DMS 273 (cell line): ENCODE results near the gene NEAT1.
"Not testable (repeated sequence)": the region's sequence is repeated elsewhere in the genome, so short reads cannot be mapped to it uniquely, and the experiment has no call there.

Source experiments
- DNase-seq: peaks from one replicate; lab custom pipeline; 2025; ENCODE audit not compliant: unreplicated experiment; lab: John Stamatoyannopoulos, UW

Gene NEAT1

GRCh38 chr11:65404638-65405339 lies 17.8 kb upstream of the NEAT1 start:
- no peak for DNase-seq

DNA sequence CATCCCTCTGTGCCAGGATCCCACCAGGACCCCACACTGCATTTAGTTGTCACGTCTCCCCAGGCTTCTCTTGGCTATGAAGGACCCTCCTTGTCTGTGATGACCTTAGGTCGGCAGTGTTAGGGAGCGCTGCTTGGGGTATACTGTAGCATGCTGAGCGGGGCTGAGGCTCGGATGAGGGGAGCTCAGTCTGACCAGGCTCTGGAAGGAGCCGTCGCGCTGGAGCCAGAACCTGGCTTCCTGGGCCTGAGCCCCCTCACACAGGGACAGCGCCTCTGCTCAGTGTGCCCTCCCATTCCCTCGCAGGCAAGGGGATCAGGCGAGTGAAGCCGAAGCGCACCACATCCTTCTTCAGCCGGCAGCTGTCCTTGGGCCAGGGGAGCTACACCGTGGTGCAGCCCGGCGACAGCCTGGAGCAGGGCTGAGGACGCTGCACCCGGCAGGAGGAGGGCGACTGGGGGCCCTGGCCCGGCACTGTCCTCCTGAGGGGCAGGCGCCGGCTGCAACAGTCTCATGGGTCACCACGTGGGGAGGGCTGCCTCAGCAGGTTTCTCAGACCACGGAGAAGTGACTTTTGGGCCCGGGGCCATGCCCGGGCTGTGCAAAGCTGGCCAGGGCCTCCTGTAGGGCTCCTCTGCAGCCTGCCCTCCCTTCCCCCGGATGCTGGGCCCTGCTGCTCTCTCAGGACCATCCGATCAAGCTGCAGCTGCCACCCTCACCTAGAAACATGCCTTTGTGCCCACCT lies 11.5 kb upstream of the NEAT1 start:
- DNase-seq, result no peak

DNA sequence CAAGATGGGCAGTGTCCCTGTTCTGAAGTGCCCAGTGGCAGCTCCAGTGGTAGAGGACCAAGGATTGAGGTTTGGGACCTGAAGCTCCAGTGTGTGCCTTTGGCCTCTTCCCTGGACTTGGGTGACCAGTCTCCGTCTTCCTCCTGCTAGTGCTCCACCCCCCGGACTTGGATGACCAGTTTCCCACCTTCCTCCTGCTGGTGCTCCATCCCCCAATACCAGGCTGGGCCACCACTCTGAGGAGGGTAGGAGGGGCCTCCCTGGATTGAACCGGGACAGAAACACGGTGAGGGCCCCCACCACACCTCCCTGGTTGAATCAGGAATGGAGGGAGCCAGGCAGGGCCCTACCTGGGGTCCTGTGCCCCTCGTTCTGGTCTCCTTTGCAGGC lies 10.9 kb upstream of the NEAT1 start:
- DNase-seq, result no peak

GRCh38 chr11:65412271-65413076 lies 10.1 kb upstream of the NEAT1 start:
- DNase-seq, result no peak

- DNase-seq, result not testable (repeated sequence)
These were observed 9.4 kb upstream of the NEAT1 start for GRCh38 chr11:65413077-65413664.

DNA sequence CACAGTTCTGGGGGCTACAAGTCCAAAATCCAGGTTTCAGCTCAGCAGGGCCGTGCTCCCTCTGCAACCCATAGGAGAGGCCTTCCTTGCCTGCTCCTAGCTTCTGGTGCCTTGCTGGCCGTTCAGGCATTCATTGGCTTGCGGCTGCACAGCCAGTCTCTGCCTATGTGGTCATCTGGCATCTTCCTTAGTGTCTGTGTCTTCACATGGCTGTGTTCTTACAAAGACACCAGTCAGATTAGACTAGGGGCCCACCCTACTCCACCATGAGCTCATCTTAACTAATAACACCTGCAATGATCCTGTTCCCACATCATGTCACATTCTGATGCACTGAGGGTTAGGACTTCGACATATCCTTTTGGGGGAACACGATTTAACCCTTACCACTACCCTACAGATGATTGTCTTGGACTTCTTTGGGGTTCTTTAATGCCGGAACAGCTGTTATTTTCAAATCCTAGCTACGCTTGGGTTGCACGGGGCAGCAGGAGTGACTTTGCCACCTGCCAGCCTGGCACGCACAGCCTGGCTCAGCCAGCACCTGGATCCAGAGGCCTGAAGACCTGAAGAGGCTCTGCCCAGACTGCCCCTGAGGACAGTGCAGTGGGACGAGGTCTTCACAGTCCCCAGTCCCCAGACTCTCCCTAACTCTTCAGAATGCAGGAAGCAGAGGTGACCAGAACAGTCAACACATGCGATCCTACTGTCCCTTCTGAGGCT lies 7.7 kb upstream of the NEAT1 start:
- no peak for DNase-seq

DNA sequence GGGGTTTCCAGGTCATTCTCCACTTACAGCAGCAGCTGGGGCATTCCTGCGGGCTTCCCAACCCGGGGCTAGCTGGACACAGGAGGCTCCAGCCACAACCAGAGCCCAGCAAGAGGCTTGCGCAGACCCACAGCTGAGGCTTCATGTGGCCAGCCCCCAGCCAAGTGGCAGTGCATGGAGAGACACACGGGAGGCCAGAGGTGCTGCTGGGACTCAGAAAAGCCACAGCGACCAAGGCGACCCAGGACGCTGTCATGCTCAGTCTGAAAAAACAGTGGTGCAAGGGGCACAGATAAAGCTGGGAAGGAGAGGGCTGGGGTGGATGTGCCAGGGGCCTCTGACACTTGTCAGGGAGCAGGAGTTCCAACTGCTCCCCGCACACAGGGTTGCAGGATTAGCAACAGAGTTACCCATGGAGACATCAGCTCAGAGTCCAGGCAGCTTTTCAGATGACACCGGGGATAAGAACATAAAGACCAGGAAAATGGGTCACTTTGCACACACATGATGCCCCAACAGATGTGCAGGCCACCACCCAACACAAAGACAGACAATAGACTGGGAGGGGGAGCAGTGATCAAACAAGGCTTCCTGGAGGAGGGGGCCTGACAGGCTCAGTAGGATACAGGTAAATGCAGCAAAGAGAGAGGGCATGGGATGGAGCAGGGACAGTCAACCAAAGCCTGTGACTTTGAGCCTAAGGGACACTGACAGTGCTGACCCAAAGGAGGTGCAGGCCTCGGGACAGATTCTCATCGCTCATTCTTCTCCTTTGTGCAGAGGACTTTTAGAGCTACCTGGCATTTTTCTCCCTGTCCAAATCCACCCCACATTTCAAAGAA lies 6.9 kb upstream of the NEAT1 start:
- no peak for DNase-seq

DNA sequence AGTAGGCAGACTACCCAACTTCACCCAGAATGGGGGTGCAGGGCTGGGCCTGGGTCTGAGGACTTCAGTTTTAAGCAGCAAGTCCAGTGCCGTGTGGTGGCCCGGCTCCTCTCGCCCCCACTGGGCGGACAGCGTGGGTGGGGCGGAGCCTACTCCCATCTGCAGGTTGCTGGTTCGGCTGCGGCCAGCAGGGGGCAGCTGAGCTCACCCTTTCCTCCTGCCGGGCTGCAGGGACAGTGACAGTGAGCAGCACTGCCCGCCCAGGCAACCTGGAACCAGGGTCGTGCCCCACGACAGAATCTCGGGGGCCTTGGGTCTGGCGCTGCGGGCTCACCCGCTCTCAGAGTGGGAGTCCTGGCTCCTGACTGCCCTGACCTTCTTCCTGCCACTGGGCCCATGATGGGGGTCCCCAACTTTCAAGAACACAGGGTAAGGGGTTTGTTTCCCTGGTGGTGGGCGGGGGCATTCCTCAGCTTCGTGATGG lies 6.2 kb upstream of the NEAT1 start:
- peak; percentile 87 for DNase-seq

GRCh38 chr11:65416841-65417701 lies 5.5 kb upstream of the NEAT1 start:
- DNase-seq, result no peak

GRCh38 chr11:65417702-65418430 lies 4.7 kb upstream of the NEAT1 start:
- no peak for DNase-seq

DNA sequence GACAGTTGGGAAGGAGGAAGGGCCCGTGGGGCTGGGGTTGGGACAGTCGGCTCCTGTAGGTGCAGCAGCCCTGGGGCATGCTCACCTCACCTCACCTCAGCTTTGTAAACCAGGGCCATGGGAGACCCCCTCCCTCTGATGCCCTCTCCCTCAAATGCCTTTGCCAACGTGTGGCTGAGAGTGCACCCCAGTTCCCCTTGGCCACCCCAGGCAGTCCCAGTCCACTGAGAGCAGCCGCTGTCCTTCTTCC lies 4.2 kb upstream of the NEAT1 start:
- DNase-seq, result no peak

DNA sequence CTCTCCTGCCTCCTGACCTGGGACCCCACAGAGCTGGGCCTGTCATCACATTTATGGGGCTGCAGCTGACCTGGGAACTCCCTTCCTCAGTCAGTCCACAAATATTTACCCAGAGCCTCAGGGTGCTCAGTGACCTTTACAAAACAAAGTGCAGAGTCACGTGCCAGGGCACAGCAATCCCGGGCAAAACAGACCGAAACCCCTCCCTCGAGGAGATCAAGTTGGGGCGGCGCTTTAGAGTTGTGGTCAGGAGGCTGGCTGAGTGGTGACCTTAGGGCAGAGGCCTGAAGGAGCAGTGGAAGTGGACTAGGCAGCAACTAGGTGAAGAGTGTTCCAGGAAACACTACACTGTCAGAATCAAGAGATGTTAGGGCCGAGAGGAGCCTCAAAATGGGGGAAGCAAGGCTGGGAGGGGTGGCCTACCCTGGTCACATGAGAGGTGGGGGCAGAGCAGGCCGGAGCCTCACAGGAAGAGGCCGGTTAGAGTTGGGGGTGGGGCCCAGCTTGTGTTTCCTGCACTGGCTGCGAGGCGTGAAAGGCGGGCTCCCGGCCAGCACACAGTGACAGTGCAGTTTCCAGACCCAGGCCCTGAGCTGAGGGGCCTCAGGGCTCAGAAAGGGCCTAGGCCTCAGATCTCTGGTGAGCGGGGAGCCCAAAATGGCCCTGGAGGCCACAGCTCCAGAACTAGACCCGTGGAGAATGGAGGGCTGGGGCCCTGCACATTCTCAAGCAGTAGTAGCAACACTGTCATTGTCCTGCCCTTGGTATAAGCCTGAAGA lies 3.7 kb upstream of the NEAT1 start:
- peak; percentile 93 for DNase-seq

- DNase-seq, result no peak
These were observed 3.2 kb upstream of the NEAT1 start for GRCh38 chr11:65419460-65419771.

DNA sequence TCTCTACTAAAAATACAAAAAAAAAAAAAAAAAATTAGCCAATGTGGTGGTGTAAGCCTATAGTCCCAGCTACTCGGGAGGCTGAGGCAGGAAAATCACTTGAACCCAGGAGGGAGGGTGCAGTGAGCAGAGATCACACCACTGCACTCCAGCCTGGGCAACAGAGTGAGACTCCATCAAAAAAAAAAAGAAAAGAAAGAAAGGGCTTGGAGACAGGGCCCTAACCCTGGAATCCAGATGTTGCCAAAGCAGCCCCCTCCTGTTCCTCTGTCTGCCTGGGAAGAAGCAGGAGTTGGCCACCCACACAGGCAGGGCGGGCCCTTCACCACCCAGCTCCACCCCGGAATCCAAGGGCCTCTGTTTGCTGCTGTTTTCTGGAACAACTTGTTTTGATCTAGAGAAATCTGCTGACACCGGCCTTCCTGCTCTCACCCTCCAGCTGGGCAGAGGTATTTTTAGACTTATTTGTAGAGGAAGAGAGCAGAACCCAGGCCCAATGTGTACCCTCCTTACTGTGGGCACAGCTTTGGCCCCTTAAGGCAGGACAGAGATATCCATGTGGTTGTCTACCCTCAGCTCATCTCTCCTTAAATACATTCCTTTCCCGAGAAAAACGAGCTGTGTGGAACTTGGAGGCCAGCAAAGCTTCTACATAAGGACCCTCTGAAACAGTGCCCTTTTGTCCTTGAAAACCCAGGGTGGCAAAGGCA lies 2.7 kb upstream of the NEAT1 start:
- DNase-seq, result peak; percentile 90

DNA sequence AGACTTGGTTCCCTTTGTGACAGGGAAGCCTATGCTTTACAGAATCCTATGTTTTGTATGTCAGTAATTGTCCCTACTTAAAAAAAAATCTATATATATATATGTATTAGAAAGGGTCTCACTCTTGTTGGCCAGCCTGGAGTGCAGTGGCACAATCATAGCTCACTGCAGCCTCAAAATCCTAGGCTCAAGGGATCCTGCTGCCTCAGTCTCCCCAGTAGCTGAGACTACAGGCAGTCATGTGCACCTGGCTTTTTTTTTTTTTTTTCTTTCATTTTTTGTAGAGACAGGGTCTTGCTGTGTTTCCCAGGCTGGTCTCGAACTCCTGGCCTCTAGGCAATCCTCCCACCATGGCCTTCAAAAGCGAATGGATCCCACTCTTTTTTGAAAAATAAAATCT lies 2.1 kb upstream of the NEAT1 start:
- no peak for DNase-seq

- peak; percentile 96 for DNase-seq
These were observed 1.4 kb upstream of the NEAT1 start for GRCh38 chr11:65420979-65421793.
